ENCODE data around the gene COL24A1. TPM values are rescaled to one million over a fixed set of nuclear protein-coding genes. Genes with fewer than 3 reads are reported as not detected.

The COL24A1 gene
- total and polyA plus RNA-seq, 2 experiments from 2014 or later: 0.32 to 0.54 TPM

DNA sequence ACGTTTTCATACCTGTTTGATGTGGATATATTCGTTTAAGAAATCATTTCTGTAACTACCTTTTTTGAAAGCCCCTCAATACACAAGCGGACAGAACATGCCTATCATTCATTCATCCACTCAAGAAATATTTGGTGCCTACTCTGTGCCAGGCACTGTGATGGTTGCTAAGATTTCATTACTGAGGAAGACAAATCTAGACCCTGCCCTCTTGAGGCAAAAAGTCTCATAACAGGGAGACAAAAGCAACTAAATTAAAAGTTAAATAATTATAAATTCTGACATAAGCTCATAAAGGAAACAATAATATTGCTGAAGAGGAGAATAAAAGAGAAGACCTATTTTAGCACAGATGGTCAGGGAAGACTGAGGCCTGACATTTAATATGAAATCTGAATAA is 244.8 kb downstream of the COL24A1 start:
- no peak overlapping the region for H3K4me3 ChIP-seq
- DNase-seq (ENCODE audit: low read depth in 1 of 2, low spot score in 1 of 2): peak in 1 of 2 donors; percentile 13
- no peaks in the 10 kb centered on the region for H3K4me1 ChIP-seq (ENCODE audit: low read depth)
- TF ChIP-seq, protein P1, sequence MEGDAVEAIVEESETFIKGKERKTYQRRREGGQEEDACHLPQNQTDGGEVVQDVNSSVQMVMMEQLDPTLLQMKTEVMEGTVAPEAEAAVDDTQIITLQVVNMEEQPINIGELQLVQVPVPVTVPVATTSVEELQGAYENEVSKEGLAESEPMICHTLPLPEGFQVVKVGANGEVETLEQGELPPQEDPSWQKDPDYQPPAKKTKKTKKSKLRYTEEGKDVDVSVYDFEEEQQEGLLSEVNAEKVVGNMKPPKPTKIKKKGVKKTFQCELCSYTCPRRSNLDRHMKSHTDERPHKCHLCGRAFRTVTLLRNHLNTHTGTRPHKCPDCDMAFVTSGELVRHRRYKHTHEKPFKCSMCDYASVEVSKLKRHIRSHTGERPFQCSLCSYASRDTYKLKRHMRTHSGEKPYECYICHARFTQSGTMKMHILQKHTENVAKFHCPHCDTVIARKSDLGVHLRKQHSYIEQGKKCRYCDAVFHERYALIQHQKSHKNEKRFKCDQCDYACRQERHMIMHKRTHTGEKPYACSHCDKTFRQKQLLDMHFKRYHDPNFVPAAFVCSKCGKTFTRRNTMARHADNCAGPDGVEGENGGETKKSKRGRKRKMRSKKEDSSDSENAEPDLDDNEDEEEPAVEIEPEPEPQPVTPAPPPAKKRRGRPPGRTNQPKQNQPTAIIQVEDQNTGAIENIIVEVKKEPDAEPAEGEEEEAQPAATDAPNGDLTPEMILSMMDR (IDR thresholded peaks at IDR 0.05; ENCODE audit: low read depth, low read length): peak; percentile 43
- H3K27me3 ChIP-seq: no peaks in the 10 kb centered on the region
- H3K27ac ChIP-seq: no peak overlapping the region
- no peaks in the 10 kb centered on the region for H3K36me3 ChIP-seq
- no peaks in the 10 kb centered on the region for H3K9me3 ChIP-seq (ENCODE audit: low read depth)

DNA sequence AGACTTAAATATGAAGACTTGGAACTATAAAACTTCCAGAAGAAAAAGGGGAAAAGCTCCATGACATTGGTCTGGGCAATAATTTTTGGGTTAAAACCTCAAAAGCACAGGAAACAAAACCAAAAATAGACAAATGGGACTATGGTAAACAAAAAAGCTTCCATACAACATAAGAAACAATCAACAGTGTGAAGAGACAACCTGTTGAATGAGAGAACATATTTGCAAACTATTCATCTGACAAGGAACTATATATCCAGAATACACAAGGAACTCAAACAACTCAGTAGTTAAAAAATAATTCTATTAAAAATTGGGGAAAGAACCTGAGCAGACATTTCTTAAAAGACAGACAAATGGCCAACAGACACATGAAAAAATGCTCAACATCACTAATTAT is 255.7 kb downstream of the COL24A1 start:
- H3K27me3 ChIP-seq: no peaks in the 10 kb centered on the region
- no peaks in the 10 kb centered on the region for H3K4me1 ChIP-seq (ENCODE audit: low read depth)
- no peaks in the 10 kb centered on the region for H3K36me3 ChIP-seq
- no peak for DNase-seq (ENCODE audit: low read depth in 1 of 2, low spot score in 1 of 2)
- H3K9me3 ChIP-seq (ENCODE audit: low read depth): no peaks in the 10 kb centered on the region
- TF ChIP-seq, protein P1 (IDR thresholded peaks at IDR 0.05; ENCODE audit: low read depth, low read length): no peak
- H3K4me3 ChIP-seq: no peak overlapping the region
- H3K27ac ChIP-seq: no peak overlapping the region

DNA sequence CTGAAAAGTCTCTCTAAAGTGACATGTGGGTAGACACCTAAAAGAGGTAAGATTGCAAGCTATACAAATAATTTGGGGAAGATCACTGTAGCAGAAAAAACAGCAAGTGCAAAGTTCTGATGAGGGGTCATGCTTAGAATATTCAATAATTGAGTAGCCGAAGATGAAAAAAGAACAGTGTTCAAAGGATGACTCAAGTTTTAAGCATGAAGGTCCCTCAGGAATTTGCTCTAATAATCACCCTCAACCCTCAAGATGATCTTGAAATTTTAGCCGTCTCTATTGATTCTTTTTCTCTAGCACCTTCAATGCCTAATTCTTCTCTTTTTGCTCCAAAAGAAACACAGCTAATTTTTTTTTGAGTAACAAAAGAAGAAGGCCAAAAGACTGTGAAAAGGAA is 257.7 kb downstream of the COL24A1 start:
- TF ChIP-seq, protein P1 (IDR thresholded peaks at IDR 0.05; ENCODE audit: low read depth, low read length): no peak
- no peak overlapping the region for H3K4me3 ChIP-seq
- no peaks in the 10 kb centered on the region for H3K36me3 ChIP-seq
- H3K4me1 ChIP-seq (ENCODE audit: low read depth): no peaks in the 10 kb centered on the region
- peak in 1 of 2 donors; percentile 2 for DNase-seq (ENCODE audit: low read depth in 1 of 2, low spot score in 1 of 2)
- no peaks in the 10 kb centered on the region for H3K9me3 ChIP-seq (ENCODE audit: low read depth)
- no peaks in the 10 kb centered on the region for H3K27me3 ChIP-seq
- no peak overlapping the region for H3K27ac ChIP-seq

DNA sequence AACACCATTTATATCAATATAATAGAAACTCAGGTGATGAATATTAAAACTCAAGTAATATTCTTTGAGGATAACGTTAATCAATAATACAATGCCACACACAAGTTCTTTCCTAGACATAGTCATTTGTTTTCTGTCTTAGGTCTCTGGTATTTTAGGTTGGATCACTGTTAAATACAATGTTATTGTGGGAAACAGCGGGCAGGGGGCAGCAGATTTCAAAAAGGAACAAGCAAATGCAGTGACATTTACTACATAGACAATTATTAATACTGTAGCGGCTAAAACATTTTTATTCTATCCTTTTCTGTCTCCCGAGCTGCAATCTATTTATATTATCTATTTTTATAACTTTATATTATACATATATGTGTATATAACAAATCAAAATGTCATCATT is 261.9 kb downstream of the COL24A1 start:
- no peaks in the 10 kb centered on the region for H3K36me3 ChIP-seq
- DNase-seq (ENCODE audit: low read depth in 1 of 2, low spot score in 1 of 2): peak; percentile 54 to 64
- no peak overlapping the region for H3K27ac ChIP-seq
- no peaks in the 10 kb centered on the region for H3K27me3 ChIP-seq
- no peak overlapping the region for H3K4me3 ChIP-seq
- TF ChIP-seq, protein P1 (IDR thresholded peaks at IDR 0.05; ENCODE audit: low read depth, low read length): peak; percentile 62
- no peaks in the 10 kb centered on the region for H3K4me1 ChIP-seq (ENCODE audit: low read depth)
- no peaks in the 10 kb centered on the region for H3K9me3 ChIP-seq (ENCODE audit: low read depth)

DNA sequence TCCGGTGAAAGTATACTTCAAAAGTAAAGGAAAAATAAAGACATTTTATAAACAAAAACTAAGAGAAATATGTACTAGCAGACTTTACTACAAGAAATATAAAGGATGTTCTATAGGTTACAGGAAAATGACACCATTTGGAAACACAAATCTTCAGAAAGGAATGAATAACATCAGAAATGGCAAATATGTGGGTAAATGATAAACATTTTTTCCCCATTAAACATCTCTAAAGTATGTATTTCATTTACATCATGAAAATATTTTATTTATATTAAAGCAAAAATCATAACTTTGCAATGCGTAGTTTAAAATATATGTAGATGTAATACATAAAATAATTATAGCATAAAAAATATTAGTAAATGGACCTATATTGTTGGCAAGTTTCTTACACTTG is 264.2 kb downstream of the COL24A1 start:
- no peak overlapping the region for H3K27ac ChIP-seq
- no peaks in the 10 kb centered on the region for H3K4me1 ChIP-seq (ENCODE audit: low read depth)
- no peaks in the 10 kb centered on the region for H3K27me3 ChIP-seq
- no peaks in the 10 kb centered on the region for H3K36me3 ChIP-seq
- TF ChIP-seq, protein P1 (IDR thresholded peaks at IDR 0.05; ENCODE audit: low read depth, low read length): no peak
- no peak overlapping the region for H3K4me3 ChIP-seq
- DNase-seq (ENCODE audit: low read depth in 1 of 2, low spot score in 1 of 2): no peak
- H3K9me3 ChIP-seq (ENCODE audit: low read depth): no peaks in the 10 kb centered on the region

DNA sequence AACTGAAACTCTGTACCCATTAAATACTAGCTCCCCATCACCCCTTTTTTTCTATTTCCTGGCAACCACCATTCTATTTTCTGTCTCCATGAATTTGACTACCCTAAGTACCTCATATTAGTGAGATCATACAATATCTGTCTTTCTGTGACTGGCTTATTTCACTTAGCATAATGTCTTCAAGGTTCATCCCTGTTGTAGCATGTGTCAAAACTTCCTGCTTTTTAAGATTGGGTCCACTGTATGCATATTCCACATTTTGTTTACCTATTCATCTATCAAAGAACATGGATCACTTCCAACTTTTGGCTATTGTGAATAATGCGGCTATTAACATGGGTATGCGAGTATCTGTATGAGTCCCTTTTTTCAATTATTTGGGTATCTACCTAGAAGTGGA is 266.7 kb downstream of the COL24A1 start:
- no peak for DNase-seq (ENCODE audit: low read depth in 1 of 2, low spot score in 1 of 2)
- no peaks in the 10 kb centered on the region for H3K4me1 ChIP-seq (ENCODE audit: low read depth)
- TF ChIP-seq, protein P1 (IDR thresholded peaks at IDR 0.05; ENCODE audit: low read depth, low read length): no peak
- H3K27me3 ChIP-seq: no peaks in the 10 kb centered on the region
- no peaks in the 10 kb centered on the region for H3K9me3 ChIP-seq (ENCODE audit: low read depth)
- no peaks in the 10 kb centered on the region for H3K36me3 ChIP-seq
- no peak overlapping the region for H3K4me3 ChIP-seq
- no peak overlapping the region for H3K27ac ChIP-seq
